NCI-H1694 (cell line): ENCODE data around the gene SUDS3.
A peak's percentile ranks its signal among the peaks of the same experiment; 100 is the strongest.

ENCODE experiments used
- DNase-seq: peaks from one replicate; lab custom pipeline; 2025; lab: John Stamatoyannopoulos, UW

Gene SUDS3

GRCh38 chr12:118356809-118357256 lies 19.5 kb upstream of the SUDS3 start:
- DNase-seq = no peak

DNA sequence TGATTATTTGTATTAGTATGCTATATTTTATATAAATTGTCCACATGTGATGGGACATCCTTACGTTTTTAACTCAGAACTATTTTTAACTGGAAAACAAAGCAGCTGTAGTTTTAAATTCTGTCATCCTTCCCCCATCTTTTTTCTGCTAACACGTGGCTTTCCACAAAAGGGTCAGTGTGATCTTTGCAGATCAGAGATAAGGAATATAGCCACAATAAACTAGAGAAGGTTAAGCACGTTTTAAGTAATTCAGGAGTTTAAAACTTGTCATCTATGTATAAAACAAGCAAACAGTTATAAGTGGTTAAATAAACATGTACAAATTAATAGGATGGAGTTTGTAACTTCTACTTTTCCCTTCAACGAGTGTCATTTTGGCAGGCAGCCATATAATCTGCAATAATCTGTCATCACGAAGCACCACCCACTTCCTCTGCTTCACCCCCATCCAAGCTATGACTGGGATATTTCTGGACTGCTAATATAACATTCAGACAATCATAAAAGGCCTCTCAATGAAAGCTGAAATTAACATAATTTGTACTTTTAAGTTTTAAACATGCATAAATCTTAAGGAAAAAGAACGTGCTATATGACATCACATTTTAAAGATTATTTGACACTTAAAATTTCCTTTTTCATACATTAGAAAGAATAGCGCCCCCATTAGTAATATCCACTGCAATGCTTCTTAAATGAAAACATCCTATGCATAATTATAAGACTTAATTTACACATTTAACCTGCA lies 18.9 kb upstream of the SUDS3 start:
- DNase-seq = no peak

GRCh38 chr12:118358008-118358359 lies 18.4 kb upstream of the SUDS3 start:
- DNase-seq = no peak

GRCh38 chr12:118358612-118359540 lies 17.5 kb upstream of the SUDS3 start:
- DNase-seq = no peak

DNA sequence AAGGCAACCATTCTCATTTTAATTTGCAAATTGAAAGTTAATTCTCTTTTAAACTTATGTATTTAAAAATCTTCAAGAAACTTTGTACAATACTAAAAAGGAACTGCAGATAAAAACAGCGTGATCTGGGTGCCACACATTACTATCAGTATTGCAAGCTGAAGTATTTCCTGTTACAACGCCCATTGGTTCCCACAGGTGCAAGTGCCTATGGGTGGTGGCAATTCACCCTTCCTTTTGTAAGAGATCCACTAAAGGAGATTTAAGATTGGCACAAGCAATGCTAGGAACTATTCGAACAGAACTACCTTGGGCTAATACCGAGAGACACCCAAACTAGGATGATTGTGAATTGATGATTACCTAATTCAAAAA lies 16.8 kb upstream of the SUDS3 start:
- DNase-seq = no peak

DNA sequence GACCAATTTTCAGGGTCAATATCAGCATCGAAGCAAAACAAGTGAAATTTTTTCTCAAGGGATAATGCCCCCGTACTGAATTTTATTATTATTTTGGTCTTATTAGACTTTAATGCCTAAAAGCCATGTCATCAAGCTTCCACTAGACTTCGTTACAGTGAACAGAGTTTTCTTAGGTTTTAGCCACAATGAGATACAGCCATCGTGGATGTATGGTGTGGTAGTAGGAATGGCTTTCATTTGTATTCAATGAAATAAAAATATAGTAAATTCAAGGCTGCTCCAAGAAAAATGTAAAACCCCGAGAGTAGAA lies 15.3 kb upstream of the SUDS3 start:
- no peak for DNase-seq

GRCh38 chr12:118361889-118362288 lies 14.5 kb upstream of the SUDS3 start:
- DNase-seq = no peak

GRCh38 chr12:118368821-118369220 lies 7.5 kb upstream of the SUDS3 start:
- DNase-seq = no peak

- DNase-seq = no peak
These were observed 5.8 kb upstream of the SUDS3 start for GRCh38 chr12:118370601-118371000.

DNA sequence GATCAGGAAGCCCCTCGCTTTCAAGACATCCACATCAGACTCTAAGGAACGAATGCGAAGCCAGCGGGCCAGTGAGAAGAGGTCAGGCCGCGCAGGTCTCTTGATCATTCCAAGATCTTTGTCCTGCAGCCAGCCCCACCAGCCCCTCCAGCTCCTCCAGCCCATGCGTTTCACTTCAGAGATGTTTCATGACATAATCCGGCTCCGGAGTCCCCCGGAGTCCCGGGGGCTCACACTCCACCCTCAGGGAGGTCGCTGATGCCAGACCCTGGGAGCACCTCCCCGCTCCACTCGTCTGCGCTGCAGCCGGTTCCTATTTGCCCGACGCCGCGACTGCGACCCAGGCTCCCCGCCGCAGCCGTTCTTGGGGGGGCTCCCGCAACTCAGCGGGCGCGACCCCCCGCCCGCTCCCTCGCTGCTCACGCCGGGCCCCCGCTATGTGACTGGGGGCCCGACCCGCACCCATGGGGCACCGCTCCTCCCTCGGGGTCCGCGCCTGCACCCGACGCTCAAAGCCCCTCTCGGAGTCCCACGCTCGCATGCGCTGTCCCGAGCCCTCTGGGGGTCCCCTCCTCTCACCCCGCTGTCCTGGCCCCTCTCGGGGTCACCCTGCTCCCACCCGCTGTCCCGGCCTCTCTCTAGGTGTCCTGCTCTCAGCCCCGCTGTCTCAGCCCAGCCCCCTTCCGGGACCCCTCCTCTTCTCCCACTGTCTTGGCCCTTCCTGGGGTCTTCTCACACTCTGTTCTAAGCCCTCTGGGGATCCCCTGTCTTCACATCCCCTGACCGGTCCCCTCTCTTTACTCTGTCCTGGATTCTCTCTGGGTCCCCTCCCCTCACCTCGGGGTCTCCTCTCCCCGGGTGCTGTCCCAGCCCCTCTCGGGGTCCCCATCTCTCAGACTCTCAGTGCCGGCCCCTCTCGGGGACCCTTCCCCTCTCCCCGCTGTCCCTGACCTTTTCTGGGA lies 4.8 kb upstream of the SUDS3 start:
- no peak for DNase-seq

GRCh38 chr12:118372541-118373495 lies 3.5 kb upstream of the SUDS3 start, which contains the start of gene TAOK3:
TSS of gene TAOK3 (minus strand) at chr12:118372907. CDS start at chr12:118255567, 117,340 bp downstream.
- DNase-seq = peak; percentile 91

DNA sequence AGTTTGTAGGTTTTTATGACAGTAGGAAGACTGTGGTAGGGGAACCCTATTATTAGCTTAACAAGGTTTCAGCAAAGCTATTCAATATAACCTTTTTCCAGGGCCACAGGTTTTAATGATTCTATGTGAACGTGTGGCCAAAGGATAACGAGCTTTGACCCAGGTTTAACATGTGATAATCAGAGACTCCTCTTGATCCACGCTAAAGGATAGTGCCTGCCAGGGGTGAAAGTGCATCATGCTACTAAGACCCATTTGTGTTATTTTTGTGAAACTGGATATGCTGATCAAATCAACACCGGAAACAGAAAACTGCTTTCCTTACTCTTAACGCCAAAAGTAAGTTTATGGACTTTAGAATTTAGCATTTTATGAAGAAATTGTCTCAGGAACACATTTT lies 2.7 kb upstream of the SUDS3 start:
- no peak for DNase-seq

DNA sequence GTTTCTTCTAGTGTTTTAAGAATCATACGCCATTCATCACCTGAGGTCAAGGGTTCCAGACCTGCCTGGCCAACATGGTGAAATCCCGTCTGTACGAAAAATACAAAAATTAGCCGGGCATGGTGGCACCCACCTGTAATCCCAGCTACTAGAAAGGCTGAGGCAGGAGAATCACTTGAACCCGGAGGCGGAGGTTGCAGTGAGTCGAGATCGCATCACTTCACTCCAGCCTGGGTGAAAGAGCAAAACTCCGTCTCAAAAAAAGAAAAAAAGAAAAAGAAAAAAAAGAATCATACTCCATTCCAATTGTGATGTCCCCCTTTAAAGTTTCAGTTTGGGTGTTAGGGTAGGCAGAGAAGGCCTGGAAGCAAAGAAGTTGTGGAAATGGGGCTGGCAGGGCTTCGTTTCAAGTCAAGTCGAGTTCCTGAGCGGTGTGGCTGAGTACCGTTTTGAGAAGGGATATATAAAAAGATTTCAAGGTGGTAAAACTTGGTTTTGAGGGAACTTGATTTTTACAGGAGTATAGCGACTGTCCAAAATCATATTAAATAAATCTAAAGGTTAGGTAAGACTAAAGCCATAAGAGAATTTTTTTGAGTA lies 2.1 kb upstream of the SUDS3 start:
- DNase-seq = no peak

GRCh38 chr12:118374909-118375308 lies 1.4 kb upstream of the SUDS3 start:
- DNase-seq = no peak

- DNase-seq = no peak
These were observed 1.0 kb upstream of the SUDS3 start for GRCh38 chr12:118375348-118375747.

GRCh38 chr12:118377021-118377883 lies 897 bp downstream of the SUDS3 start:
- no peak for DNase-seq

GRCh38 chr12:118377884-118378470 lies 1.6 kb downstream of the SUDS3 start:
- DNase-seq = peak; percentile 57

DNA sequence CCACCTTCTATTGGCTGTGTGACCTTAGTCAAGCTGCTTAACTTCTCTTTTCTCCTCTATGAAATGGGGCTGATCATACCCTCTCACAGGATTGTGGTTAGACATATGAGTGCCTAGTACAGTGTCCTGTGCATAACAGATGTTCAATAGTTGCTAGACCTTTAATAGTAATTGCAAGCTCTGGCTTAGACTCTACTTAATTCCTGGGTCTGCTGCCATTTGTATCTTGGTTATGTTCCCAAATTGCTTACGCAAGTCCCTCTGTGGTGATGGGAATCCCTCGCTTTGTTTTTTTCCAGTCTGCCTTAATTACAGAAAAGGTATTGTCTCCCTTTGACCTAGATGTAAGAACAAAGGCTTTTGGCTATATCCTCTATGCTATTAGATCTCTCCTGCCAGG lies 15.1 kb downstream of the SUDS3 start:
- DNase-seq = no peak

- no peak for DNase-seq
These were observed 15.5 kb downstream of the SUDS3 start for GRCh38 chr12:118391836-118392235.
